ENCODE results near the gene HEXIM2. TPM values are rescaled to one million over a fixed set of nuclear protein-coding genes. Genes with fewer than 3 reads are reported as not detected.

The HEXIM2 gene
- total and polyA plus RNA-seq, 2 of the 13 experiments (the other 11 are each of a cell fraction or from before 2014, with no cell fraction given), result 27.1 to 32.4 TPM

GRCh38 chr17:45123076-45123770, 38.5 kb upstream of the HEXIM2 start (continued):
- no peak for TF ChIP-seq TFDP1 (CRISPR knock-in tag; IDR thresholded peaks at IDR 0.05; ENCODE audit: borderline replicate concordance)
- TF ChIP-seq, protein P1, sequence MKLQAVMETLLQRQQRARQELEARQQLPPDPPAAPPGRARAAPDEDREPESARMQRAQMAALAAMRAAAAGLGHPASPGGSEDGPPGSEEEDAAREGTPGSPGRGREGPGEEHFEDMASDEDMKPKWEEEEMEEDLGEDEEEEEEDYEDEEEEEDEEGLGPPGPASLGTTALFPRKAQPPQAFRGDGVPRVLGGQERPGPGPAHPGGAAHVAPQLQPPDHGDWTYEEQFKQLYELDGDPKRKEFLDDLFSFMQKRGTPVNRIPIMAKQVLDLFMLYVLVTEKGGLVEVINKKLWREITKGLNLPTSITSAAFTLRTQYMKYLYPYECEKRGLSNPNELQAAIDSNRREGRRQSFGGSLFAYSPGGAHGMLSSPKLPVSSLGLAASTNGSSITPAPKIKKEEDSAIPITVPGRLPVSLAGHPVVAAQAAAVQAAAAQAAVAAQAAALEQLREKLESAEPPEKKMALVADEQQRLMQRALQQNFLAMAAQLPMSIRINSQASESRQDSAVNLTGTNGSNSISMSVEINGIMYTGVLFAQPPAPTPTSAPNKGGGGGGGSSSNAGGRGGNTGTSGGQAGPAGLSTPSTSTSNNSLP (IDR thresholded peaks at IDR 0.05; ENCODE audit: low read depth, low read length), result no peak
- no peak for TF ChIP-seq ZFP36L1 (CRISPR knock-in tag; IDR thresholded peaks at IDR 0.05)
- no peak for TF ChIP-seq SKIL (CRISPR knock-in tag; IDR thresholded peaks at IDR 0.05; ENCODE audit: borderline replicate concordance)
- TF ChIP-seq NCOA2 (CRISPR knock-in tag; IDR thresholded peaks at IDR 0.05), result 0 out of 2 replicates have a peak, but pooled peaks have one; percentile 18
- no peak for TF ChIP-seq SNAPC2 (CRISPR knock-in tag; IDR thresholded peaks at IDR 0.05)
- no peak for TF ChIP-seq MTF1 (CRISPR knock-in tag; IDR thresholded peaks at IDR 0.05)
- no peak for TF ChIP-seq ZNF614 (CRISPR knock-in tag; IDR thresholded peaks at IDR 0.05; ENCODE audit: borderline replicate concordance)
- no peak for TF ChIP-seq FOXC1 (CRISPR knock-in tag; IDR thresholded peaks at IDR 0.05; ENCODE audit: borderline replicate concordance)
- no peak for TF ChIP-seq ZNF563 (CRISPR knock-in tag; IDR thresholded peaks at IDR 0.05)
- 0 out of 2 replicates have a peak, but pooled peaks have one; percentile 5 for TF ChIP-seq ZNF414 (CRISPR knock-in tag; IDR thresholded peaks at IDR 0.05)
- TF ChIP-seq ZNF589 (CRISPR knock-in tag; conservative IDR thresholded peaks at IDR 0.05), result no peak
- no peak for TF ChIP-seq ZNF577 (CRISPR knock-in tag; IDR thresholded peaks at IDR 0.05; ENCODE audit: borderline replicate concordance, low read depth)
- TF ChIP-seq HNF4A (CRISPR knock-in tag; IDR thresholded peaks at IDR 0.05), result peak; percentile 84
- TF ChIP-seq ZNF800 (CRISPR knock-in tag; IDR thresholded peaks at IDR 0.05), result no peak
- no peak for TF ChIP-seq ZNF816 (CRISPR knock-in tag; IDR thresholded peaks at IDR 0.05; ENCODE audit: borderline replicate concordance)
- TF ChIP-seq NPAS2 (CRISPR knock-in tag; IDR thresholded peaks at IDR 0.05; ENCODE audit: borderline replicate concordance), result no peak
- no peak for TF ChIP-seq FOXP1 (IDR thresholded peaks at IDR 0.05)
- no peak for TF ChIP-seq FOXP1 (CRISPR knock-in tag; IDR thresholded peaks at IDR 0.05)
- no peak for TF ChIP-seq DBP (CRISPR knock-in tag; IDR thresholded peaks at IDR 0.05; ENCODE audit: not compliant biosample characterization)
- TF ChIP-seq HDAC2 (CRISPR knock-in tag; IDR thresholded peaks at IDR 0.05), result peak; percentile 54; the same call in 1 of the 2 replicates
- no peak for TF ChIP-seq ZNF329 (CRISPR knock-in tag; IDR thresholded peaks at IDR 0.05; ENCODE audit: low read depth)
